Stomach (tissue), 4 donors: ENCODE measurements around the gene PALLD.

ENCODE experiments used
- POLR2A ChIP-seq, 4 donors: fragments of 450-650 bp; IDR thresholded peaks; one replicate each; pipeline ENCODE4 v1.6.1; 2016; ENCODE audit warnings: antibody characterized with exemption in 4 of 4, control low read depth in 2 of 4, mild to moderate bottlenecking in 1 of 4, moderate library complexity in 1 of 4
- TF ChIP-seq, protein P1 (sequence below), 7 experiments: fragments of 450-650 bp in 4 of 7; fragments of 200-600 bp in 3 of 7; sonication (generic) in 3 of 7; IDR thresholded peaks; one replicate each; pipeline ENCODE4 v1.5.1; 2016 to 2019; ENCODE audit warnings: antibody characterized with exemption in 7 of 7, control low read depth in 2 of 7, mild to moderate bottlenecking in 1 of 7

DNA sequence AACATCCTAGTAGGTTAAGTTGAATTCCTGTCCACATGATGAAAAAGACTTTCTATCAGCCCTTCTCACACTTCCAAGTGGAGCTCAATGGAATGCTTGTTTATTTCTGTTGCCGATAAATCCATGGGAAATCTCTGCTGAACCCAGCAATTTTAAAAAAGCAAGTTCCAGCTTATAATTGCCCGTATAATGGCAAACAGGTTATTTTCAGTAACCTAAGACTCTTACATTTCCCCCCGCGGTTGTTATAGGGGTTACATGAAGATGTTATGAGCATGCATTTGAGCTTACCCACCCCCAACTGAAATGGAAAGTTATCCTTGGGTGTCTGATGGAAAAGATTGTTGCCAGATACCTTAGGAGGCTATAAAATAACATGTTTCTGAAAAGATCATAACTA lies 136.2 kb downstream of the PALLD start:
- TF ChIP-seq, protein P1, sequence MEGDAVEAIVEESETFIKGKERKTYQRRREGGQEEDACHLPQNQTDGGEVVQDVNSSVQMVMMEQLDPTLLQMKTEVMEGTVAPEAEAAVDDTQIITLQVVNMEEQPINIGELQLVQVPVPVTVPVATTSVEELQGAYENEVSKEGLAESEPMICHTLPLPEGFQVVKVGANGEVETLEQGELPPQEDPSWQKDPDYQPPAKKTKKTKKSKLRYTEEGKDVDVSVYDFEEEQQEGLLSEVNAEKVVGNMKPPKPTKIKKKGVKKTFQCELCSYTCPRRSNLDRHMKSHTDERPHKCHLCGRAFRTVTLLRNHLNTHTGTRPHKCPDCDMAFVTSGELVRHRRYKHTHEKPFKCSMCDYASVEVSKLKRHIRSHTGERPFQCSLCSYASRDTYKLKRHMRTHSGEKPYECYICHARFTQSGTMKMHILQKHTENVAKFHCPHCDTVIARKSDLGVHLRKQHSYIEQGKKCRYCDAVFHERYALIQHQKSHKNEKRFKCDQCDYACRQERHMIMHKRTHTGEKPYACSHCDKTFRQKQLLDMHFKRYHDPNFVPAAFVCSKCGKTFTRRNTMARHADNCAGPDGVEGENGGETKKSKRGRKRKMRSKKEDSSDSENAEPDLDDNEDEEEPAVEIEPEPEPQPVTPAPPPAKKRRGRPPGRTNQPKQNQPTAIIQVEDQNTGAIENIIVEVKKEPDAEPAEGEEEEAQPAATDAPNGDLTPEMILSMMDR (IDR thresholded peaks at IDR 0.05), result no peak
- no peak for TF ChIP-seq POLR2A (IDR thresholded peaks at IDR 0.05)
